HG03175 (cell line): Measurements from ENCODE around the gene SMIM41.

Experiments
- ATAC-seq: cut with Tn5 transposase; IDR thresholded peaks from one replicate; pipeline ENCODE4 v1.9.1; 2021; ENCODE audit warnings: mild to moderate bottlenecking, moderate library complexity; ENCODE audit not compliant: unreplicated experiment

Gene SMIM41

DNA sequence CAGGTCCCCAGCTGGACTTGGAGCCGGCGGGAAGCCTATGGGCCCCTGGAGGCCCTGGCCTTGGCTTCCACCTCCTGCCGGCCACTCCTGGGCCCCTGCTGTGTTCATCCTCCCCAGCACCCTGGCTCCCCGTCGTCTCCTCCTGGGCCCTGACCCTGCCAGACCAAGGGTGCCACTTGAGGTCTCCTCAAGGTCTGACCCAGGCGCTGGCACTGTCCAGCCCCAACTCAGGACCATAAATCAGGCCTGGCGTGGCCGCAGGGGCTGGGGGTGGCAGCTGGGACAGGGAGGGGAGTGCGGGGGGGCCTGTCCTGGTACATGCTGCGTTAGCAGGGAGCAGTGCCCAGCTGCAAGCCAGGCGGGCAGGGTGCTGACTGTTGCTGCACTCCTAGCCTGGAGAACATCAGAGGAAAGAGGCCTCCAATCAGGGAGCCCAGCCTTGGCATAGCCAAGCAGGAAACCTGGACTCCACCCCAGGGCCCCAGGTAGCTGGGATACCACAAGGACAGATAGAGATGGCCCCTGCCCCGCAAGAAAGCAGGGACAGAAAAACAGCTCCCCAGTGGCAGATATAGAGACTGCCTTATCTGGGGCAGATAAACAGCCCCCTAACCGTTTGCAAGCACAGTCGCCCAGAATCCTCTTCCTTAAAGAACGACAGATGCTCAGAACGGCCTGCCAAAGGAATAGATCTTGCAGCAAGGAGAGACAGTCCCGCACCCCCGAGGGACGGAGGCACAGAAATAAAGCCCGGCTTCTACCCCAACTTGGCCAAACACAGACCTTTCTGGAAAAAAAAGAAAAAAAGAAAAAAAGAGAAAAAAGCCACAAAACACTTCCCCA is 16.2 kb upstream of the SMIM41 start:
- ATAC-seq = no peak

DNA sequence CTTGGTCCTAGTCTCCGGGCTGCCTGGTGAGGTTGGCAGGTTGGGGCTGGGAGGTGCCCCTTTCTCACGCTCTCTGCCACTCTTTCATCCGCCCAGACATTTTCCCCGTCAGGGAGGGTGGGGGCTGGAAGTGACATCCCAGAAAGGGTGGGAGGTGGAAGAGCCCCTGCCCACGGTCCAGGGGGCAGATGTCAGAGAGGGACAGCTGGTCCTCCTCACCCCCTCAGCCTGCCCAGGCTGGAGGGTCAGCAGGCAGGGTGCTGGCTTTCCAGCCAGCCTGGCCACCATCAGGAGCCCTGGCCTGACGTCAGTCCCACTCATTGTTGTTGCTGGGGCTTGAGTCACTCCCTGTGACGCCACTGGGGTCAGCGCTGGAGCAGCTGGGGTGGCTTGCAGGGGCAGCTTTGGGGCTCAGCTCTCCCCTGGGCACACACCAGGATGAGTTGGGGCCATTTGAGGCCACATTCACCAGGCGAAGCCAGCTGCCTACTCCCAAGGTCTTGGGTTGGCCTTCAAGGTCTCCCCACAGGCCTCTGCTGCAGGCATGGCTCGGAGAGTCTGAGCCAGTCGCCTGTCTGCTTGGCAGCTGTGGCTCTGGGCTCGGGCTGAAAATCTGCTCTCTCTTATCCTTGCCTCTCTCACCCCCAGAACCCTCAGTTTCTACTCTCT is 15.4 kb upstream of the SMIM41 start:
- no peak for ATAC-seq

DNA sequence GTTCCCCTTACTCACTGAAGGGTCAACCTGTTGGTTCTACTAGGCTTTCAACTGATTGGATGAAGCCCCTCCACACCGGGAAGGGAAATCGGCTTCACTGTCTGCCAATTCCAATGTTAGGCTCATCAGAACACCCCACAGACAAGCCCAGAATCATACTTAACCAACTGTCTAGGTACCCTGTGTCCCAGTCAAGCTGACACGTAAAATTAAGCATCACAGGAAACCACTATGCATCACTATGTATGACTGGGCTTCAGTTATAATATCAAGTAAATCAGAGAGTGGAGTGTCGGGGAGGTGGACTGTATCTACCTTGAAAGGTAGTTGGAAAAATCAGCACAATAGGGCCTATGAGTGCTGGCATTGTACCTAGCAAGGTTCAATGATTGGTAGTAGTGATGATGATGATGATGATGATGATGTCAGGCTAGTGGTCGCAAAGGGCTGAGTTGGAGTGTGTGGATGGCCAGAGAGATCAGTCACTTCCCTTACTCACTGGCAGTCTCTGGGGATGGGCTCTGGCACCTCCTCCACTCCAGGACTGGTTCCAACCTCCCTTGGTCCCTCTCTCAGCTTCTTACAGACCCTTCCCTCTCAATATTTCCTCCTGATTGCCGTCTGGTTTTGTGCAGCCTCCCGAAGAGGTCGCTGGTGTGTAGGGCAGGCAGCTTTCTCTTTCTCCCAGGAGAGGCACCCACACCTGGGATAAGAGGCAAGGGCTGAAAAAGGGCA is 13.0 kb upstream of the SMIM41 start:
- ATAC-seq = no peak

DNA sequence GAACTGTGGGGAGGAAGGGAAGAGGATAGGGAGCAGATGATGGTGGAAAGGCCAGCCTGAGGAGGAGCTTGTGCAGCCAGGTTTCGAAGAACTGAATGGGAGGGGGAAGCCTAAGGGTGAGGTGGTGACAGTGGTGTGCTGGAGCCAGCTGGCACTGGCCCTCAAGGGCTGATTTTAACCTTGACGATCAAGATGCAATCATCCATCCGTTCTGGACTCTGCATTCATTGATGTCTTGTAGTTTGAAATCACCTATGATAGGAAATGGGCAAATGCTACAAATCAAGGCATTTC is 12.5 kb upstream of the SMIM41 start:
- ATAC-seq = no peak

DNA sequence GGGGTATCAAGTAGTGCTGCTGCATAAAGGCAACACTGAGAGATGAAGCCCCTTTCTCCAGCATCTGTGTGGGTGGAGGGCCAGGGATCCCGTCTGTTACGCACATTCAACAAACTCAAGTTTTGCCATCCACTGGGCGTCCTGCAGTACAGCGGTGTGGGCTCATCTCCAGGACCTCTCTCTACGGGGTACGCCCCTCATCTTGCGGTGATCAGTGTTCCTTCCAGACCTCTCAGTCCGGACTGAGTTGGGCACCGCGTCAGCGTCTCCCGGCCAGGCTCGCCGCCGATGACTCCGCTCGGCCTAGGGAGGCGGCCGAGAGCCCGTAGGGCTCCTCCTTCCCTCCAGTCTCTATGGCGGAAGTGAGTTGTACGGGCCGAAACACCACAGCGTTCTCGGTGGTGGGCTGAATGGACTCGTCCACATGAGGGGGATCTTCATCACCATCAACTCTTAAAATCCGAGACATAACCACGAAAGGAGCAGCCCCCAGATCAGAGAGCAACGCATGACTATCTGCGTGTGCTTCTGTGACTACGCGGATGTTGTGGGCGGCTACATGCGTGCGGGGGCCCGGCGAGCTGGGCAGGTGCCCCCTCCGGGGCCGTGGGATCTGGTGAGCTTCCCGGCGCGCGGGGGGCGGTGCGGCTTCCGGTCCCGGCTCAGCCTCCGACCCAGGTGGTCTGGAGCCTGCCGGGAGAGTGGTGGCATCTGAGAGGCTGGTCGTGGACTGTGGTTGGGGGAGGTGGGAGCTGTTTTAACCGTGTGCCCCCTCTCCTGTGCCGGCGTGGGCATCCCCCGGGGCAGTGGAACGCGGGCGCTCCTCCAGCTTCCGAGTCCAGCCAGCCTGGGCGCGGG is 9.9 kb upstream of the SMIM41 start, which contains the start of gene ATG101:
TSS of gene ATG101 (plus strand) at position 652 of the 858 bp plus-strand sequence. CDS start 3,673 bp downstream, outside the sequence.
- peak; percentile 93 for ATAC-seq

DNA sequence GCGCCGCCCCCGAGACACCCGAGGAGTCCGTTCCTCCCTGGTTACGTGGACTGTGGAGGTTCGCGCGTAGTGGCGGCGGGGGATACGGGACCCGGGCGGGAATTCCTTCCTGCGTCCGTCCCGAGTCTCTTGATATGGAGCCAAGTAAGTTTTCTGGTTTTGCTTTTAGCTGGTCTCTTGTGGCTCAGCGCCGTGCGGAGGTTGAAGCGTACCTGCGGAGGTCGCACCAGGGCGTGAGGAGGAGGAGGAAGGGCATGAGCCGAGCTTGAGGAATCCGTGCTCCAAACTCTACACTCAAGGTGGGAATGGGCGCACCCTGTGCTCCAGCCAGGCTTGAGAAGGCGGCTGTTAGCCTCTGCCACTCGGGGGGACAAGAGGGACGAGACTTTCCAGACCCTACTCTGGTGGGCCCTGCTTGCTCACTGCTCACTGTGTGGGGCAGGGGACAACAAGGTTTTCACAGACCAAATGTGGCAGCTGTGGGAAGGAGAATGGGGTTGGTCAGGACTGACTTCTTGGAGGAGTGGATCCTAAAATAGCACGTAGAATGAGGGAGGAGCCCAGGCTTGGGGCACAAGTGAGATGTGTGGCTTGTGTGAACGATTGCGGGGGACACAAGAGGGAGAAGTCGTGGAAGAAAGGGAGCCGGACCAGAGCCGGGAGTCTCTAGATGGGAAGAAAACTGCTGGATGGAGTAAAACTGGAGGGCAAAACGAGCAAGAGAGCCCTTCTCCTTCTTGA is 9.1 kb upstream of the SMIM41 start:
- ATAC-seq = peak; percentile 25

DNA sequence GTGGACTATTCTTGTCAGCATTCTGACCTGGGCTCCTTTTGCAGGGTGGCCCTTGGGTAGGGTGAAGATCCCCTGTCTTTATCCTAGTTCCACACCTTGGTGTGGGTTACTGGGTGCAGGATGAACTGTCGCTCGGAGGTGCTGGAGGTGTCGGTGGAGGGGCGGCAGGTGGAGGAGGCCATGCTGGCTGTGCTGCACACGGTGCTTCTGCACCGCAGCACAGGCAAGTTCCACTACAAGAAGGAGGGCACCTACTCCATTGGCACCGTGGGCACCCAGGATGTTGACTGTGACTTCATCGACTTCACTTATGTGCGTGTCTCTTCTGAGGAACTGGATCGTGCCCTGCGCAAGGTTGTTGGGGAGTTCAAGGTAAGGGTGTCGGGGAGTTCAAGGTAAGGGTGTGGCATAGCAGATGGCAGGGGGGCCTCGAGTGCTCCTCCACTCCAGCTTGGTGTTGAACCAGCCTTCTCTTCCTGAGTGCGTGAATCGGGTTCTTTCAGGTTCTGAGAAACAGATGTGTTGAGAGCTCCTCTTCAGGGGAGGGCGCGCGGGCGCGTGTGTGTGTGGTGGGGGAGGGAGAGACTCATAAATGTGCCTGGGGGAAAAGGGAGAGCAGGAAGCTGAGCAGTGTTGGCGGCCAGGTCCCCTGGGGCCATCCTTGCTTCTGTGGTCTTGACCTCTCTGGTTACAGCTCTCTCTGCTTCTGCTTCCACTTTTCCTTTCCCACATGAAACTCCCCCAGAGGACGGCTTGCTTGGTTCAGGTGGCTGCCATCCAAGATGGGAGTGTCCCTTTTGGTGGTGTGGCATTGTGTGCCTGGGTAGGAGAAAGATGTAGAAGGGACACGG is 5.7 kb upstream of the SMIM41 start:
- no peak for ATAC-seq

DNA sequence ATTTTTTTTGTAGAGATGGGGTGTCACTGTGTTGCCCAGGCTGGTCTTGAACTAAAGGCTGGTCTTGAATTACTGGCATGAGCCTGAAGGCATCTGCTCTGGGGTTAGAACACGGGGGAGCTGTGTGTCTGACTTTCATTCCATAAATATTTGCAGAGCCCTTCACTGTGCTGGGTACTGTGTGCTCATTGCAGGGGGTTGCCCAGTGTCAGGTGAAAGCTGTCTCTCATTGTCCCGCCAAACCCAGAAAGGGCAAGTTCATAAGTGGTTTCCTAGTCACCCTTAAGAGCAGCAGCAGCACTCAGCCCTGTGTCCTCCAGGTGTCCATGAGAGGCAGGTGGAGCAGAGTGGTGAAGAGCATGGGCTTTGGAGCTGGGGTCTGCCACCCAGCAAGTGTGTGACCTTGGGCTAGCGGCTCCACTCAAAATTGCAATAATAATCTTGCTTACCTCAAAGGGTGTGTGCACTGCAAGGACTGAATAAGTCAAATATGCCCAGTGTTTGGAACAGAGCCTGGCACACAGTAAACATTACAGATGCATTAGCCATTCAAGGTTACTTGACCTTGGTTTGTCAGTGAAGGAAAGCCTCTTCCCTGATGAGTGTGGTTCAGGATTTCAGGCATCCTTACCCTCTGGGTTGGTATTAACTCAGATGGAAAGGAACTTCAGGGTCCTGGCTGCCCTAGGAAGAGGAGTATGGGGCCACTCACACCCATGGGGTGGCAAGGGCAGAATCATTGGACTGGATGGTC is 4.4 kb upstream of the SMIM41 start:
- no peak for ATAC-seq

DNA sequence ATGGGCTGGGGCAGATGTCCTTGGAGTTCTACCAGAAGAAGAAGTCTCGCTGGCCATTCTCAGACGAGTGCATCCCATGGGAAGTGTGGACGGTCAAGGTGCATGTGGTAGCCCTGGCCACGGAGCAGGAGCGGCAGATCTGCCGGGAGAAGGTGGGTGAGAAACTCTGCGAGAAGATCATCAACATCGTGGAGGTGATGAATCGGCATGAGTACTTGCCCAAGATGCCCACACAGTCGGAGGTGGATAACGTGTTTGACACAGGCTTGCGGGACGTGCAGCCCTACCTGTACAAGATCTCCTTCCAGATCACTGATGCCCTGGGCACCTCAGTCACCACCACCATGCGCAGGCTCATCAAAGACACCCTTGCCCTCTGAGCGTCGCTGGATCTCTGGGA is 2.7 kb upstream of the SMIM41 start:
- no peak for ATAC-seq

DNA sequence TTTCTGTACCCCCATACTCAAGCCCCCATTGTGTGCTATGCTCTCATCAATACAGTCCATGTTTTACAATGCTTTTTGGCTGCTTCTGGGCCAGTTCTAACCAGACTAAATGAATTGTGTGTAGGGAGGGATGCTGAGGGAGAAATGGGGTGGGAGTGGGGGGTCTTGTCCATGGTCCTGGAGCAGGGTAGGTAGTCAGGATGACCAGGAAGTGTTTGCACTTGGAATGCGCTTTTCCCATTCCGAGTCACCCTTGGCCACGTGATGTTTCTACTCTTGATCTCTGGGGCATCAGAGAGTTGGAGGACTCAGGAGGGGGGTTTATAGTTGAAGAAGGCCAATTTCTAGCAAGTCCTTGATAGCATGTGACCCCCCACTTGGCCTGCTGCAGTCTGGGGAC is 1.2 kb upstream of the SMIM41 start:
- ATAC-seq = no peak

DNA sequence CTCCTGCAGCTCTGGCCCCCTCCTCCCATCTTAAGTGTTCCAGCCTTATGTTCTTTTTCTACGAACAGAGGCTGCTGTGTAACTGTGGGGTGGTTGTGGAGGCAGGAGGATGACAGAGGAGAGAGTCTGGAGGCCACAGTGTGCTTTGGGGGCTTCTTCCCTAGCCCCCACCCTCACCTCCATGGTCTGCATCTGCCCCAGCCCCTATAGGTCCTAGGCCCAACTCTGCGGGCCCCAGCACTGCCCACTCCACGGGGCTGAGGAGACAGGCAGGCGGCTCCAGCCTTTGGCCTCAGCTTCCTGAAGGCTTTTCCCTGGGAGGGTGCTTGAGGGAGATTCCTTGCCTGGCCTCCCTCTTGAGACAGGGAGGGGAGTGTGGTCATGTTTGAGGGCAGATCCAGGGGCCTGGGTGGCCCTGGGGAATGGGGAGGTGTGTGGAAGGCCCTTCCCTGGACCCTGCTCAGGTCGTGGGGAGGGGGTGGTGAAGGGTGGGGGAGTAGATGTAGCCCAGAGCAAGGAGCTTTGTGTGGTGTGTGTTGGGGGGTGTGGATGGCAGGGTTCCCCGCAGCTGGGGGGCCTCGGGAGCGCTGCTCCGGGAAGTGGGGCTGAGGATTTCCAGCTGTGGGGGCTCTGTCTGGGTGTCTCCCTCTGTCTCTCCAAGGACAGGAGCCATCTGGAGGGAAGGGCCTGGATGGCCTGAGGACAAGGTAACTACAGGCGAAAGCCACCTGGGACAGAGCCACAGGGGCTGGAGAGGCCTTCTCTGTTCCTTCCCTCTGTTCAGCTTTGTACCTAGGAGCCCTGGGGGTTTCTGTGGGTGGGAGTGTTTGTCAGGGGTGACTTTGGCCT is 1.1 kb downstream of the SMIM41 start:
- ATAC-seq = no peak

DNA sequence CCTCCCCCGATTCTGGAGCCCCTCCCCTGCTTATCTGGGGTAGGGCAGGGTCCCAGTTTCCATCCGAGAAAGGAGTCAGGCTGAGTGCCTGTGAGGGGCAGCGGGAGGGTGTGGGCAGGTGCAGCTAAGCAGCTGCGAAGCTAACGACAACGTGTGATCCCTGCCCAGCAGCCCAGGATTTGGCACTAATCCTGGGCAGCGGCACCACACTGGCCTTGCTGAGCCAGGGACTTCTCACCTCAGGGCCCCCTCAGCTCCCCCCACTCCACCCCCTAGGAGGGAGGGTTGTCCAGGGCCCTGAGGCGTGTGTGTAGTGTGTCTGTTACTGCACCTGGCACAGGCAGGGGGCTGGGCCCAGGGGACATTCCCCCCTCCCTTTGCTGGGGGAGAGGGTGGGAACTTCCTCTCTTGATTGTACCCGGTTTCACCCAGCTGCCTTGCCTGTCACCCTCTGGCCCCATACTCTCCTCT is 1.8 kb downstream of the SMIM41 start:
- ATAC-seq = peak; percentile 79

DNA sequence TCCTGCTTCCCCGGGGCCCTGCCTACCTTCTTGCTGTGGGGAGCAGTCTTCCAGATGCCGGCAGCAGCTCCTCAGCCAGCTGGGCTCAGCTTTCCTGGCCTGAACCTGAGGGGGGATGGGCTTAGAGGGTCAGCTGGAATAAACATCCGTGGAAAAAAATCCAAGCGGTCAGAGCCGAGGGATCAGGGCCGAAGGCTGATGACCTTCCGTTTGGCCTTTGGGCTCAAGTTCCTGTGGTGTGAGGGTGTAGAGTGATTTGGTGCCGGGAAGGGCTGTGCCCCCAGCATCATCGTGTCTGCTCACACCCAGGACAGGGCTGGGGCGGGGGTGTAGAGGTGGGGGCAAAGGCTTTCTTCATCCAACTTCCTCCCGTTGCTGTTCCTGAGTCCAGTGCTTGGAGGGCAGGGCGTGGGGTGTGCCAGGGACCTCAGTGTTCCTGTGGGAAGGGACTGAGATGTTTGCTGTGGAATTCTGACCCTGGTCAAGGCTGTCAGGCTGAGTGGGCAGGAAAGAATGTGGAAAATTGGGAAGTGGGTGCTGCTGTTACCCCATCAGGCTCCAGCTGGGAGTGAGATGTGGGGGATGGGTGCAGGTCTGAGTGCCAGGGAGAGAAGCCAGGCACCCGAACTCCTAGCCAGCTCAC is 2.6 kb downstream of the SMIM41 start:
- no peak for ATAC-seq

DNA sequence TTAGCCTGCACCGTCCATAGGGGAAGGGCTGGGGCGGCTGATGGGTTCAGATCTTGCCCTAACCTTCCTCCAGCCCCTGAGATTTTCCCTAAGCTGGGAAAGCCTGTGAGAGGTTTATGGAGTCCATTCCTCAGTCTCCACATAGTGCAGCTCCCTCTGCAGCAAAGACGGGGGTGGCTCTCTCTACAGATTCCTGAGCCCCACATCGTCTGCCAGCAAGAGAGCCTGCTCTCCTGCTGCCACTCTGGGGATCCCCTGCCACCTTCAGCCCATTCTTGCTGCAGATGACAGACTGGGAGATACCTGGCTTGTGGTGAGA is 3.1 kb downstream of the SMIM41 start:
- no peak for ATAC-seq

DNA sequence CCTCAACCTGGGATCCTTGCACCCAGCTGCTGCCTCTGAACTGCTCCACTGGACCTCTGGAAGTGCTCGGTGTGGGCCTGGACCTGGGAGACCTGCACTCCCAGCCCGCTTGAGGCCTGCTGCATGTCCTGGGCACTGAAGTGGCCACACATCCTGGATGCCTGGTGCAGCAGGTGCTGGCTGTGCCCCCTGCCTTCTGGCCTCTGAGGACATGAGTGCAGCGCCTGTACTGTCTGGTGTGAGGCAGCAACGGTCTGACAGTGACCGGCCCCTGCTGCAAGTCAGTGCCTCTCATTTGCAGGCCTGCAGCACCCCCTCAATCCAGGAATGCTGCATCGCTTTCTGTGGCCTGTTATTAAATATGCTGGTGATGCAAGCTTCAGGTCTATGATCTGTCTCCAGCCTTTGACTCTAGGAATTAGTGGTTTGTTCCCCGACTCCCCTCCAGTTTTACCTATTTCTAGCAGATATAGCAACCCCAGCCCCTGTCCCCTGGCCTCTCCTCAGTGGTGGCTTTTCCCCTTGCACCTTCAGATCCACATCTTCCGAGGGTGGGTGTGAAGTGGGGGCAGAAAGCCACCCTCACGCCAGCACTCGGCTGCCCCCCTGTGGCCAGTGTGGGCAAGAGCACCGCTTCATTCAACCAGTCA is 3.6 kb downstream of the SMIM41 start:
- ATAC-seq = no peak

DNA sequence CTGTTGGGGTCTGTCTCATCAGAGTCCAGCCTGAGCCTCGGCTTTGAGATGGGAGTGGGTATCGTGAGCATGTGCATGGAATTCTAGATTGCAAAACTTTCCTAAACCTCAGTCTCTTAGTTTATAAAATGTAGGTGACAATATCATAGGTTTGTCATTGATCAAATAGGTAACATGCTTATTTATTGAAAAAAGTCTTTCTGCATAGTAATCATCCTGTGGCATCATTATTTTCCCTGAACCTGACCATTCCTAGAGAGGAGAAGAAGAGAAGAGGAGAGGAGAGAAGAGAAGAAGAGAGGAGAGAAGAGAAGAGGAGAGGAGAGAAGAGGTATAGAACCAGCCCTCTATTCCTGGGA is 4.1 kb downstream of the SMIM41 start:
- ATAC-seq = no peak
